Measurements from ENCODE around the gene RBFOX2.
A peak's percentile ranks its signal among the peaks of the same experiment; 100 is the strongest.
"Not testable (repeated sequence)": the region's sequence is repeated elsewhere in the genome, so short reads cannot be mapped to it uniquely, and the experiment has no call there.

RBFOX2 gene

DNA sequence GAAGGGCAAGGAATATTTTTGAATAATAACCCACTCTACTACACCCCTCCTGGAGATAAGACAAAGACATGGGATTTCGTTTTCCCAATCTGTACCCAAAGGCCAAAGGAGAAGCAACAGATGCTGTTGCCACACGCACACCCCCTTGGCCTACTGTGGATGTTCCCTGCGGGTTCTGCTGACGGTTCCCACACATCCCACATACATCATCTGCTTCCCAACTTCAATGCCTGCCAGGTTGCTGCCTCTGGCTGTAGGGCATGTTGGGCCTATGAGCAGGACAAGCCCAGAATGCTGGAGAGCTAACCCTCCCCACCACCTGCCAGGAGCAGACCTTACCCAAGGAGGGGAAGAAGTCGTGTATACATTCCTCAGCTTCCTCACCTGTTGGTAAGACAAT, 13.6 kb upstream of the RBFOX2 start:
- no peak for DNase-seq (ENCODE audit: low read depth in 2 of 2)

DNA sequence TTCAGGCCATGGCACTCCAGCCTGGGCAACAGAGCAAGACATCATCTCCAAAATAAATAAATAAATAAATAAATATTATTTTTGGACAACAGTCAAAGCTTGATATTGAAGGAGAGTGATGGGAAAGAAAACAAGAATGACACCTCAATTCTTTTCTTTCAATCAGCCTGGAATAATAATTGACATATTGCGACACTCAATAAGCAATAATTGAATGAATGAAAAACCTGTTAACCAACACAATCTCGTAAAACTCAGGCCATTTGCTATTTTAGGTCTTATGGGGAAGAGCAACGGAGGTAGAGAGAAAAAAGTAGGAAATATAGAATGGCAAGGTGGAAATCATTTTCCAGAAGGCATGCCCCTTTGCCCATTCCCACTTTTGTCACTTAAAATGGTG, 10.5 kb upstream of the RBFOX2 start:
- DNase-seq (ENCODE audit: low read depth in 2 of 2): no peak

DNA sequence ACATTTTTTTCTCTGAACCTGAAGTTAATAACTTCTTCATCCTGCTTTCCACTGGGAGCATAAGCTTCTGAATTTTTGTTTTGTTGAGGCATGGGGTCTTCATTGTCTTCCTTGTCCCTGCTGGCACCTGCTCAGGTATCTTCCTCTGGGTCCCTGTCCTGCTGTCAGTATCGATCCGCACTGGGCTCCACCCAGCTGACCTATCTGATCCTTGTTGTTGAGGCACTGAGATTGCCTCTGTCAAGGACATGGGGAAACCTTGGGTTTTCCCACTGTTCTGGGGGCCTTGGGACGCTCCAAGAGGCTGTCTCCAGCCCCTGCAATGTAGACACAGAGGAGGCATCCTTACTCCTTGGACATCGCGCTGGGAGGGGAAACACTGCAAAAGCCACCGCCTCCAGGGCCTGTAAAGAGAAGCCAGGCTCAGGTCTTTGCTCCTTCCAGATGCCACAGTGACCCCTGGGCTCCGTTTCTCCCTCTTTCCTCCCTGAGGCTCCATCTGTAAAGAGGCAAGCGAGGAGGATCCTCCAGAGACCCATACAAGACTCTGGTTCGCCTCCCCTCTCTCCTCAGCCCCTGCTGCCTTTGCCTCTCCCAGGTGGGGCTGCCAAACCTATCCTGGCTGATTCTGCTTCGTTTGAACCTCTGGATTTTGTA, 8.6 kb upstream of the RBFOX2 start:
- no peak for DNase-seq (ENCODE audit: low read depth in 2 of 2)

DNA sequence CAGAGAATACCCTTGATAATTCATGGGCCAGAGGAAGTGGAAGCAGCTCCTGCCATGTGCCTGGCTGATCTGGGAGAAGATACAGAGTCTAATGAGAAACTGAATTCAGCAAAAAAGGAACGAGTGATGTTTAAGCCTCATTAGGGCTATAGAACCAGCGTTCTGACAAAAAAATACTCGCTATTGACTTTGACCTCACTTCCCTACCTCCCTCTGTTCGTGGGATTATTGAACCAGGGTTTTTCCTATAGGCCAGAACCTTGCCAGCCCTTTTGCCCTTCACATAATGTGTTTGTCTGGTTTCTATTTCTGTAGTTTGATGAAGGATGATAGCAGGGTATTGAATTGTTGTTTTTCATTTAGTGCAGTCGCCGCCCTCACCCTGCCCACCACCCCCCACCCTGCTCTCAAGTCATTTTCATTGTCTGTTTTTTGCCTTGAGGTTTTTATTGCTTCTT, 7.6 kb upstream of the RBFOX2 start:
- no peak for DNase-seq (ENCODE audit: low read depth in 2 of 2)

DNA sequence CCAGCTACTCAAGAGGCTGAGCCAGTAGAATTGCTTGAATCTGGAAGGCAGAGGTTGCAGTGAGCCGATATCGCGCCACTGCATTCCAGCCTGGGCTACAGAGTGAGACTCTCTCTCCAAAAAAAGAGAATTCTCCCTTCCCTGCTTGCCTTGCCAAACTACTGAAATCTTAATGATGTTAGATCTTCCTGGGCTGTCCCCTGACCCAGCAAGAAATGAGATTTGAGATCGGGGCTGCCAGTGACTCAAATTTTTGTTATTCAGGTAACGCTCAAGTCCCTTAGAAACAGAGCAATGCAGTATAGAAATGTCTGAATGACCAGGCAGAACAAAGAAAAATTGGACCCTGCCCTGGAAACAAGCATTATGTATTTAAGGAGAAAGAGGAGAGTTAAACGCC, 4.0 kb upstream of the RBFOX2 start:
- DNase-seq (ENCODE audit: low read depth in 2 of 2): no peak

DNA sequence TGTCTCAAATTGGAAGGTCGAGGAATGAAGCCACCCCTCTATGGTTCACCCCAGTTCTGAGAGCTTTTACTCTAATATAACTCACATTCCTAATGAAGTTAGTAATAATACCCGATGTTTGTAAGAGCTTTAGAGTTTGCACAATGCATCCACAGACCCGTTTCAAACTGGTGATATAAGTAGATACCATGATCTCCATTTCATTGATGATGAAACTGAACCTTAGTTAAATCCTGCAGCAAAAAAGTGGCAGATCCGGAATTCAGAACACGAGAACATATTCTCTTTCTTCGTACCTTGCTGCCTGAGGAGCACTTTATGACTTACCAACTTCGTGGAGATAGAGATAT, 757 bp upstream of the RBFOX2 start:
- DNase-seq (ENCODE audit: low read depth in 2 of 2): no peak

DNA sequence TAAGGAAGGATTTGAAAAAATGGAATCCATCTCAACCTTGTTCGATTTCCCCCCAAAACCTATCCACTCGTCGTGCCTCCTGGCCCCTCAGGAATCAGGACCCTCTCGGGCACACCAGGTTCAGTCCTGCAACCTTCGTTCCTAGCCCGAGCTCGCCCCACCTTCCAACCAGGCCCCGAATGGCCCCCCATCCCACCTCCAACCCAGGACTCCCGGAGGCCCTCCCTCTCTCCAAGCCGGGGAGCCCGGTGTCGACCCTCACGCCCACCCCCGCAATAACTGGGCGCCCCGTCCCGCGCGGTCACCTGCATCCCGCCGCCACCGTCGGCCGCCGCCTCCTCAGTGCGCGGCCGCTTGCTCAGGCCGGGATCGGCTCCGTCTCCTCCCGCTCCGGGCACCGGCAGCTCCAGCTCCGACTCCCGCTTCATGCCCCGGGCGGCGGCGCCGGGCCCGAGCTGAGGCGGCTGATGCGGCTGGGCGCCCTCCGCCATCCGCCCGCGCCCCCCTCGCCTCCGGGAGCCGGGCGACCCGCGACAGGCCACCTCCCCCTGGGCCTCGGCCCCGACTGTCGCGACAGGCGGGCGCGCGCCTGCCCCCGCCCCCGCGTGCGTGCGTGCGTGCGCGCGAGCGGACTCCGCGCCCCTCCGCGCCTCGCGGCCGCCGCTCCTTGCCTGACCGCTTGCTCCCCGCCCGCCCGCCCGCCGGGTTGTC, 534 bp downstream of the RBFOX2 start:
- DNase-seq (ENCODE audit: low read depth in 2 of 2): peak in 1 of 2 donors; percentile 1

DNA sequence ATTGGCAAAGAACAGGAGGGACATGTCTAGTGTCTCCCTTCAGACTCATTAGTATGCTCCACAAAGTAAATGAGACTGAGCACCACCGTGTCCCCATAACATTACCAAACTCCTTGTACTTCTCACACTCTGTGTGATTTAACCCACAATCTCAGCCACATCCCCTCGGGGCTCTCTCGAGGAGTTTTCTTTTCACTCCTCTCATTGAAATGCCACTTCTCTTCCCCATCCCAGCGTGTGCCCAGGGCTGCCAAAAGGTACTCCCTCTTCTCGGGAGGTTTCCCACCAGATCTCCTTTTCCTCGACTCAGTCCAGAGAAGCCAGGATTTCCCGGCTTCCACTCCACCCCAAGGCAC, 1.1 kb downstream of the RBFOX2 start:
- no peak for DNase-seq (ENCODE audit: low read depth in 2 of 2)

DNA sequence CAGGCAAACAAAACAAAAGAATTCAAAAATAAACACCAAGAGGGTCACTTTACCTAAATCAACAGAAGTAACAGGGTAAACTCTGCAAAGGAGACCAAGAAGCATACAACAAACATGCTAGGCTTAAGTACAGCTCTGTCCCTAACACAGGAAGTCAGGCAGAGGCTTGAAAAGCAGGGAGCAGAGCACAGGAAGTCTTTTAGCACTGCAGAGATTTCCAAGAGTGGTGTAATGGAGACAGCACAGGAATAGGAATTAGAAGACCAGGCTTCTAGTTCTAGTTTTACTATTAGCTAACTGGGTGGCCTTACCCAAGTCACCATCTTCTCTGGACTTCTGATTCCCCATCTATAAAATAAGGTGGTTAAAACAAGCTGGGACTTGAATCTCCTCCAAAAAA, 1.9 kb downstream of the RBFOX2 start:
- DNase-seq (ENCODE audit: low read depth in 2 of 2): no peak

DNA sequence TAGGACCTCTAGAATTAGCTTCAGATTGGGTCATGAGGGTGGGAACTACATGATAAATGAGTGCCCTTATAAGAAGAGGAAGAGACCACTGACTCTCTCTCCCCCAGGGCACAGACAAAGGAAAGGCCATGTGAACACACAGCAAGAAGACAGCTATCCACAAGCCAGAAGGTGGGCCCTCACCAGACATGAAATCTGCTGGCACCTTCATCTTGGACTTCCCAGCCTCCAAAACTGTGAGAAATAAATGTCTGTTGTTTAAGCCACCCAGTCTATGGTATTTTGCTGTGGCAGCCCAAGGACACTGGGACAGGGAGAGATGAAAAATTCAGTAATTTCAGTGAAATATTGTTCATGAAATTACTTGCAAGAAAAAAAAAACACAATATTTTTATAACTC, 5.9 kb downstream of the RBFOX2 start:
- DNase-seq (ENCODE audit: low read depth in 2 of 2): no peak

DNA sequence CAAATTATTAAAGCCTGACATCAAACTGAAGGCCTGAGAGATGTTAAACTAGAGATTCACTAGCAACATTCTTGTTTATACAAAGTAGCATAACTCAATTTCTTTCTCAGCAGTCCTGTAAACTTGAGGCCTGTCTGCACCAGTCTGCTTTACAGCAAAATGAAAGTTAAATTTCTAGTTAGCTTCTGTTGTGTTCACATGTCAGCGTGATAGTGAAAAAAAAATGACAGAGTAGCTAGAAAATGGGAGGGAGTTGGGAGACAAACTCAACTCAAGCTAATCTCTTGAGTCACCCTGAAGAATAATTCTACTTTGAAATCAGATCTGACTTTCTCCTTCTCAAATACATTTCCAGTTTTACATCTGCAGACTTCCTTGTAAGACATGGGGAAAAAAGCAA, 6.5 kb downstream of the RBFOX2 start:
- DNase-seq (ENCODE audit: low read depth in 2 of 2): no peak

DNA sequence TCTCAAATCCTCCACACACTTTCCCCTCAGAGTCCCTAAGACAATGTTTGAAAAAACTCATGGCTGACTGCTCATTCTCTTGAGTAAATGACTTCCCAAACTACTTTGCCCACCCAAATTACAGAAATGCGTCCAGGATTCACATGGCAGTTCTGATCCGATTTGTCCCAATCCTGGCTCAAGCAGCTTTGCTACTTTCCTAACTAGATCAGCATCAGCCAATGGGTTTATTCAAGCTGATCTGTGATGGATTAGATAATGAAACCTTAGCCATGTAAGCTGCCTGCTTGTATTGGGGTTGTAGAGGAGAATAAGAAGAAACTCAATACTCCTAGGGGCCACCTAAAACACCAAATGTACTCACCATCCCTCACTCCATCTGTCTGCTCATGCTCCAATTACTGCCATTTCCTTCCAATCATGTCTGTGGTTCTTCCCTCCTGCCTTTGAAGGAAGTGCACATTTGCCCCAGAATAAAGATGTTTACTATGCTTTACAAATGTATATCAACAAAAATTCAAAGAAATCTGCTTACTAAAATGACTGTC, 6.9 kb downstream of the RBFOX2 start:
- DNase-seq (ENCODE audit: low read depth in 2 of 2): no peak

DNA sequence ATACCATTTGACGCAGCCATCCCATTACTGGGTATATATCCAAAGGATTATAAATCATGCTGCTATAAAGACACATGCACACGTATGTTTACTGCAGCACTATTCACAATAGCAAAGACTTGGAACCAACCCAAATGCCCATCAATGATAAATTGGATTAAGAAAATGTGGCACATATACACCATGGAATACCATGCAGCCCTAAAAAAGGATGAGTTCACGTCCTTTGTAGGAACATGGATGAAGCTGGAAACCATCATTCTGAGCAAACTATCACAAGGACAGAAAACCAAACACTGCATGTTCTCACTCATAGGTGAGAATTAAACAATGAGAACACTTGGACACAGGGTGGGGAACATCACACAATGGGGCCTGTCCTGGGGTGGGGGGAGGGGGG, 7.8 kb downstream of the RBFOX2 start:
- not testable (repeated sequence) for DNase-seq (ENCODE audit: low read depth in 2 of 2)

DNA sequence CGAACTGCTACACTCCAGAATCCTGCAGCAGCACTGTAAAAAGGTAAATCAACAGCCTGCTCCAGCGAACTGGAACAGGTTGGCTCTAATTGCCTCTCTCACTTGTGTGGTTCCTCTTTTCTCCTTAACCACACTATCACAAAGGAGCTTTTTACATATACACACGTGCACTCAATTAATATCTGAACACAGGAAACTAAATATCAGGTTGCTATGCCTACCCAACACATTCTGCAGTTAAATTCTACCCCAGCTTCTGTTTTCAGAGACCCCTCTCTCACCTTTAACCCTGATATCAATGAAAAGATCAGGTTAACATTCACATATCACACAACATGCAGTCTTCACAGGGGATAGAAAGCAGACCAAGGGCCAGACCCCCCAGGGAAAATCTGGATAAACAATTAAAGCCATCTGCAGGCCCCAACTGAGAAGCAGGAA, 11.0 kb downstream of the RBFOX2 start:
- DNase-seq (ENCODE audit: low read depth in 2 of 2): no peak

DNA sequence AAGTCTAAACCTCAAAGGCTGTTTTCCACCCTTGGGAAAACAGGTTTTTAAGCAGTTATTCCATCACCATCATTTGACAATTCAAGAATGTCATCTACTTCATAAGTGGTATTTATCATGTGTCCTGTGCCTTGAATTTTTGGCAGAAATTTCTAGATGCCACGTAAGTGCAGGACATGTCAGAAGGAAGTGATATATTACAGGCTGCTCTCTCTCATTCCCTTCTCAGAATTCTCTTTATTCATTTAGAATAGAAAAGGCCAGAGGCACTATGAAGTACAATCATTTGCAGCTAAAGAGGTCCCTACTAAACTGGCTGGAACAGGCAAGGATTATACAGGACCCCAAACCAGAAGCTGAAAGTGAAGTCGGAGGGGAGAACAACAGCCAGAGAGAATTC, 11.9 kb downstream of the RBFOX2 start:
- DNase-seq (ENCODE audit: low read depth in 2 of 2): no peak

DNA sequence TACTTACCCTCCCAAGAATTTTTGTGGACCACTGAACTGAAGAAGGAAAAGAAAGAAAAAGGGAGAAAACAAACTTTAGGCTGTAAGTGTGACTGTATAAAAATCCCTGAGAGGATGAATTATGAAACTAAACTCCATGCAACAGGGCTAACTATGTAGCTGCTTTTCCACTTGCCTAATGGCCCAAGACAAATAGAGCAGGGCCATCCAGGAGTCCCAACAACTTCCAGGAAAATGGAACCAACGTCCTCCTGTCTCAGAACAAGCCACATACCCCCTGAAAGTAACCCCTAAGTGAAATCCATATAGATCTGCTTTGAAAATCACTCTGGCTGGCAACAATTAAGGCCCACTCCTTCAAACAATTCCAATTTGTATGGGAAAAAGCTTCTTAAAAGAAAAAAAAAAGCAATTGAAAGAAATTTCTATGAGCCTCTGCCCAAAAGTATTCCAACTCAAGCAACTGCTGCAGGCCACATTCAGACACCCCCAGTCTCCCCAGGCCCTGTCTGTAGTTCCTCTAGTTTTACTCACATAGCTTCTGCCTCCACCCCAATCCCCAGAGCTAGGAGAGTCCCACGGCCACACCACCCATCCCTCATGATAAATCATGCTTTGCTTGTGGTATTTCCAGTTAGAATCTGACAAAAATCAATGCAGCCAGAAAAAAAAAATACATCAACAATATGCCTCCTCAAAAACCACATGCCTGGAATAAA, 12.7 kb downstream of the RBFOX2 start:
- no peak for DNase-seq (ENCODE audit: low read depth in 2 of 2)

DNA sequence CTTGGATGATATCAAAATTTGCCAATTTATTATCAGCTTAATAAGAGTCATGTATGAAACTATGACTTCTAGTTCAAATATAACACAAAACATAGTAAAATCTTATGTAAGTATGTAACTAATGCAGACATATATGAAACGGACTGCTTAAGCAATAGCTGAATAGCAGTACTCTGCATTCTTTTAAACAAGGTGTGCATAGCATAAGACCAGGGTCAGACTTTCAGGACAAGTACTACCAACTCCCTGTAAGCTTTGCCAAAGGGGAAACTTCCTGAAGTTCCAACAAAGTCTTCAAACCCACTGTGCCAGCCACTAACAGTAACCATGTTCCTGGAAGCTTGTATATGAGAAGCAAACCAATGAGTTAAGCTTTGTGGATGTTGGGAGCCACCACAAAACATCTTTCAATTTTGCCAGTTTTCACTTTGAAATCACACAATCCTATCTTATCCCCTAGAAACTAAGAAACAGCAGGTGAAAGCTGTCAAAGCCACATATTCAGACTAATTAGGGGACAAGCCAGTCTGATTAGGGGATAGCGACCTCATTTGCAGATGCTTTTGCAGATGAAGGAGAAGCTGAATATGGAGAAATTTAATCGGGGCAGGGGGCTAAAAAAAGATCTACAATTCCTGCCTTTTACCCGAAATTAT, 13.3 kb downstream of the RBFOX2 start:
- no peak for DNase-seq (ENCODE audit: low read depth in 2 of 2)

DNA sequence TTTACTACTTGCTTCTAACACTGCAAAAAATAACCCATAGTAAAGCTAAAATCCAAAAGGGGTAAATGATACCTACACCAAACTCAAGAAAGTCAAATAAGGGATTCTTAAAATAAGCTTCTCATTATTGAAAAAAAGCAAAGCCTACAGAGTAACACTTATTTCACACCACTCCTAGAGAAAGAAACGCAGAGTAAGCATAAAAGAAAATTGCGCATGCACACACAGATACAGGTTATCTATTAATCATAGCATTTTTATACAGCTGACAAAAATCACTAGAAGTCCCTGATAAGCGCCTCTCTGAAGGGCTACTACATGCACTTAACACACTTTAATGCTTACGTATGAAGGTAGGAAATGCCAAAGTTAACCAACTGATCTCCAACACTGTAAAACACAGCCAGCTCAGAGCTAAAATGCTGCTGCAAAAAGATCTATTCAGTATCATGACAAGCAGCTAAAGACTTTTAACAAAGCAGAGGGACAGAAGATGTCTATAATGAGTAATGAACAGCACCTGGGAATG, 14.0 kb downstream of the RBFOX2 start:
- DNase-seq (ENCODE audit: low read depth in 2 of 2): no peak

DNA sequence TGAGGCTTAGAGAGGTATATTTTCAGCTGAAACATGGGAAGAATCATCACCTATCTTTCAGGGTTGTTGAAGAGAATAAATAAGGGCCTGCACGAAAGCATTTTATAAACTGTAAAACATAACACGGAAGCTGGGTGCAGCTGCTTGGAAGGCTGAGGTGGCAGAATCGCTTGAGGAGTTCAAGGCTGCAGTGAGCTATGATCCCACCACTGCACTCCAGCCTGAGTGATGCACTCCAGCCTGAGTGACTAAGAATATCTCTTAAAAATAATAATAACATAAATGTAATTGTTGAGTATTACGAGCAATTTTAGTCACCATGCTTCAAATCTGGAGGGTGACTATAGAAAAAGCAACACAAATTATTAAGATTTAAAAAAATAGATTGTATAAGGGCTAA, 16.3 kb downstream of the RBFOX2 start:
- no peak for DNase-seq (ENCODE audit: low read depth in 2 of 2)

DNA sequence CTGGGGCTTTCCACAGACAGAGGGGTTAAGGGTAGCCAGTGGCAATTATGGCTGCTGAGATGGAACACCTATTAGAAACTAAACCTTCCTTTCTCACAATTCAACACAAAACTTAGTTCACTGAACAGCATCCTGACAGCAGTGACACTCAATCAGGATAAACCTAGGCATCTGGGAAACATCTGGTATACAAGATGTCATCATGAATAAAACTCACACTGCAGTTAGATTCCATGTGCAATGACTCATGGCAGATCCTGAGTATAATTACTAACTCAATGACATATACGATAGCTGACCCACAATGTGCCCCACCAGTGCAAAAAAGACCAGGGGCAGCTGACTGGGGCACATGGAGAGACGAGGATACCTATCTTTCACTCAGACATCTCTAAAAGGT, 17.7 kb downstream of the RBFOX2 start:
- no peak for DNase-seq (ENCODE audit: low read depth in 2 of 2)

DNA sequence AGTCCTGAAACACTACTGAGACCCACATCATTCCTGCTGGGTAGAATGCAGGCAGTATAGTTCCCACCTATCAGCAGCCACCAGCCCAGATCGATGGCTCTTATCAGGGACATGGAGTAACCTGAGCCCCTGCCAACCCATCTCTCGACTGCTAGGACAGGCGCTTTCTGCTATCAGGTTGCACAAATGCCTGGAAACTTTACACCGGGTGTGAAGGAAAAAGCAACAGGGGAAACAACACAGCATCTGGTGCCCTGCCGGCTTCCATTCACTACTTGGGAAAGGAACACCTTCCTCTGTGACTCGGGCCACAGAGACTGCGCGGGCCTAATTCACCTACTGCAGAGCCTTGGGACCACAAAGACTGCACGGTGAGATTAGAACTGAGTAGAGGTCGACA, 18.5 kb downstream of the RBFOX2 start:
- DNase-seq (ENCODE audit: low read depth in 2 of 2): no peak

DNA sequence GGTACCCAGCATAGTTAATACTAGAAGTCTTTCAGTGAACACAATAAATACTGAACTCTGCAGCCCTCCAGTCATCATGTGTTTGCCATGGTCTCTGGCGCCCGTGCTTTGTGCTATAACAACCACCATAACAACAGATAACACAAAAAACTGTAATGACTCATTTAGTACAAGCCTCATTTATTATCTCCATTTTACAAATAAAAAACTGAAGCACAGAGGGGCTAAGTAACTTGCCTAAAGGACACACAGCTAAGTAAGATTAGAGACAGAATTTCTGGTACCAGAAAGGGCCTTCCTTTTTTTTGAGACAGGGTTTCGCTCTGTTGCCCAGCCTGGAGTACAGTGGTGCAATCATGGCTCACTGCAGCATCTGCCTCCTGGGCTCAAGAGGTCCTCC, 19.5 kb downstream of the RBFOX2 start:
- DNase-seq (ENCODE audit: low read depth in 2 of 2): no peak
